H9 (cell line): Measurements from ENCODE around the gene PRKAG3. TPM values are rescaled to one million over a fixed set of nuclear protein-coding genes. Genes with fewer than 3 reads are reported as not detected.

Experiments used
- DNase-seq: peaks from one replicate; pipeline ENCODE4 v3.0.0-alpha.2; 2017
- H2AFZ ChIP-seq: one replicate; pipeline ENCODE4 v1.6.1; 2013; ENCODE audit warnings: mild to moderate bottlenecking, low read length, control low read depth, moderate library complexity
- H2AK5ac ChIP-seq: 2 replicates; pipeline ENCODE4 v1.6.1; 2013; ENCODE audit warnings: low read length, control low read depth, mixed read lengths; ENCODE audit not compliant: insufficient read length
- H2BK120ac ChIP-seq: one replicate; pipeline ENCODE4 v1.6.1; 2013; ENCODE audit warnings: low read depth, mild to moderate bottlenecking, low read length, control low read depth, inconsistent platforms; ENCODE audit not compliant: poor library complexity, severe bottlenecking
- H2BK12ac ChIP-seq: 2 replicates; pipeline ENCODE4 v1.6.1; 2013; ENCODE audit warnings: low read length, control low read depth, mixed read lengths, low read depth; ENCODE audit not compliant: insufficient read length
- H2BK15ac ChIP-seq: 2 replicates; pipeline ENCODE4 v1.6.1; 2013; ENCODE audit warnings: low read depth, low read length, control low read depth
- H2BK20ac ChIP-seq: one replicate; pipeline ENCODE4 v1.6.1; 2013; ENCODE audit warnings: low read depth, mild to moderate bottlenecking, low read length, control low read depth, inconsistent platforms; ENCODE audit not compliant: poor library complexity, severe bottlenecking
- H2BK5ac ChIP-seq: 2 replicates; pipeline ENCODE4 v1.6.1; 2013; ENCODE audit warnings: low read length, control low read depth, mixed read lengths; ENCODE audit not compliant: insufficient read length
- H3K14ac ChIP-seq: 2 replicates; pipeline ENCODE4 v1.6.1; 2013; ENCODE audit warnings: low read length, control low read depth; ENCODE audit not compliant: insufficient read depth
- H3K18ac ChIP-seq: 2 replicates; pipeline ENCODE4 v1.6.1; 2013; ENCODE audit warnings: low read depth, mild to moderate bottlenecking, mixed read lengths, low read length, control low read depth; ENCODE audit not compliant: insufficient read length
- H3K23ac ChIP-seq: 2 replicates; pipeline ENCODE4 v1.6.1; 2013; ENCODE audit warnings: low read length, control low read depth, mixed read lengths, low read depth; ENCODE audit not compliant: insufficient read length
- H3K23me2 ChIP-seq: 2 replicates; pipeline ENCODE4 v1.6.1; 2013; ENCODE audit warnings: low read depth, mild to moderate bottlenecking, mixed read lengths, low read length, control low read depth; ENCODE audit not compliant: insufficient read length, poor library complexity, severe bottlenecking
- H3K27ac ChIP-seq: 2 replicates; pipeline ENCODE4 v1.5.1; 2013; ENCODE audit warnings: low read length, control low read depth, mixed read lengths, low read depth; ENCODE audit not compliant: insufficient read length
- H3K27me3 ChIP-seq: 2 replicates; pipeline ENCODE4 v1.6.1; 2013; ENCODE audit warnings: low read length, control low read depth, inconsistent platforms; ENCODE audit not compliant: insufficient read depth
- H3K4ac ChIP-seq: 2 replicates; pipeline ENCODE4 v1.6.1; 2013; ENCODE audit warnings: low read depth, mild to moderate bottlenecking, control low read depth, inconsistent platforms, low read length, moderate library complexity
- H3K4me1 ChIP-seq: 2 replicates; pipeline ENCODE4 v1.6.1; 2013; ENCODE audit warnings: low read length, control low read depth, inconsistent platforms; ENCODE audit not compliant: insufficient read depth
- H3K4me2 ChIP-seq: 2 replicates; pipeline ENCODE4 v1.6.1; 2013; ENCODE audit warnings: low read length, control low read depth, mixed read lengths; ENCODE audit not compliant: insufficient read length, insufficient read depth
- H3K56ac ChIP-seq: 2 replicates; pipeline ENCODE4 v1.6.1; 2013; ENCODE audit warnings: low read depth, mild to moderate bottlenecking, mixed read lengths, low read length, control low read depth; ENCODE audit not compliant: insufficient read length
- H3K79me1 ChIP-seq: 2 replicates; pipeline ENCODE4 v1.6.1; 2013; ENCODE audit warnings: low read depth, mild to moderate bottlenecking, moderate library complexity, low read length, control low read depth, inconsistent platforms; ENCODE audit not compliant: insufficient read depth, poor library complexity, severe bottlenecking
- H3K79me2 ChIP-seq: 2 replicates; pipeline ENCODE4 v1.6.1; 2013; ENCODE audit warnings: low read length, control low read depth, inconsistent platforms; ENCODE audit not compliant: insufficient read depth
- H3K9ac ChIP-seq: 2 replicates; pipeline ENCODE4 v1.6.1; 2013; ENCODE audit warnings: low read length, control low read depth, mixed read lengths; ENCODE audit not compliant: insufficient read length; ENCODE audit errors: extremely low read depth
- H3K9me3 ChIP-seq: one replicate; pipeline ENCODE4 v1.6.1; 2013; ENCODE audit warnings: low read depth, low read length, inconsistent platforms; ENCODE audit not compliant: control insufficient read depth
- H3T11ph ChIP-seq: one replicate; pipeline ENCODE4 v1.6.1; 2013; ENCODE audit warnings: mild to moderate bottlenecking, low read length, control low read depth, inconsistent platforms
- H4K20me1 ChIP-seq: one replicate; pipeline ENCODE4 v1.6.1; 2013; ENCODE audit not compliant: control insufficient read depth, insufficient read length, insufficient read depth
- H4K5ac ChIP-seq: 2 replicates; pipeline ENCODE4 v1.6.1; 2013; ENCODE audit warnings: low read depth, mild to moderate bottlenecking, mixed read lengths, low read length, control low read depth; ENCODE audit not compliant: insufficient read length
- H4K8ac ChIP-seq: replicated peaks from 2 replicates; pipeline ENCODE4 v1.6.1; 2013; ENCODE audit warnings: low read length, control low read depth, mixed read lengths, low read depth; ENCODE audit not compliant: insufficient read length
- H4K91ac ChIP-seq: 2 replicates; pipeline ENCODE4 v1.6.1; 2013; ENCODE audit warnings: low read depth, mild to moderate bottlenecking, moderate library complexity, mixed read lengths, low read length, control low read depth; ENCODE audit not compliant: insufficient read length
- H3K27ac Mint-ChIP-seq, 3 experiments: 2 replicates in 2 of 3; 3 replicates in 1 of 3; pipeline ENCODE4 v1.8.0; 2020 to 2021; ENCODE audit warnings: mixed read lengths in 3 of 3, mild to moderate bottlenecking in 1 of 3, moderate library complexity in 1 of 3
- H3K27me3 Mint-ChIP-seq: 2 replicates; pipeline ENCODE4 v1.8.0; 2021; ENCODE audit warnings: low read depth, mild to moderate bottlenecking, moderate library complexity, mixed read lengths
- H3K36me3 Mint-ChIP-seq, 3 experiments: 2 replicates in 2 of 3; 3 replicates in 1 of 3; pipeline ENCODE4 v1.8.0; 2020 to 2021; ENCODE audit warnings: low read depth in 3 of 3, mixed read lengths in 3 of 3; ENCODE audit not compliant: insufficient read depth in 1 of 3
- H3K4me1 Mint-ChIP-seq, 2 experiments: 2 replicates each; pipeline ENCODE4 v1.8.0; 2020; ENCODE audit warnings: mixed read lengths in 2 of 2
- H3K4me3 Mint-ChIP-seq, 2 experiments: 2 replicates in 1 of 2; 3 replicates in 1 of 2; pipeline ENCODE4 v1.8.0; 2020 to 2021; ENCODE audit warnings: mild to moderate bottlenecking in 2 of 2, mixed read lengths in 2 of 2, moderate library complexity in 1 of 2
- H3K9me3 Mint-ChIP-seq, 2 experiments: 2 replicates in 1 of 2; 3 replicates in 1 of 2; pipeline ENCODE4 v1.8.0; 2020; ENCODE audit warnings: mild to moderate bottlenecking in 2 of 2, mixed read lengths in 2 of 2, moderate library complexity in 1 of 2
- CTCF ChIP-seq: fragments of 200-600 bp; sonication (generic); conservative IDR thresholded peaks from 3 replicates; pipeline ENCODE4 v1.8.0; 2021; ENCODE audit warnings: antibody characterized with exemption, mild to moderate bottlenecking
- WGBS: extraction: QIAGEN DNeasy Blood & Tissue Kit; methylation state at CpG from one replicate; pipeline ENCODE4 v1.1.7; 2013; ENCODE audit warnings: missing lambda C conversion rate, low lambda C conversion rate, mixed read lengths; ENCODE audit not compliant: insufficient read length; ENCODE audit errors: extremely low coverage; 5-methylcytosine and 5-hydroxymethylcytosine counted together
- total RNA-seq: library from RNA; stranded (reverse); gene quantifications from 2 replicates; pipeline ENCODE4 v1.2.1, GENCODE V29; 2021

PRKAG3 gene
- total RNA-seq, 1 experiment from 2014 or later, result not detected

- Histone ChIP-seq H3K18ac (no peak overlapping the region), H3K79me2 (no peaks in the 10 kb centered on the region), H3K27ac (no peak overlapping the region), H3K4ac (no peak overlapping the region), H3K9me3 (no peaks in the 10 kb centered on the region), H2BK20ac (no peak overlapping the region), H3K14ac (no peak overlapping the region), H3T11ph (no peak overlapping the region), H3K56ac (no peak overlapping the region), H4K8ac (no peak overlapping the region), H3K23me2 (no peaks in the 10 kb centered on the region), H2AK5ac (no peak overlapping the region), H4K5ac (no peak overlapping the region), H2BK5ac (no peak overlapping the region), H3K4me2 (no peak overlapping the region), H3K4me1 (peaks cover 3% of the 10 kb centered on the region; the same call in 1 of the 2 replicates), H3K27me3 (no peaks in the 10 kb centered on the region), H2BK12ac (no peak overlapping the region), H3K9ac (no peak overlapping the region), H2BK15ac (no peak overlapping the region), H4K20me1 (no peaks in the 10 kb centered on the region), H3K79me1 (no peaks in the 10 kb centered on the region), H3K23ac (no peak overlapping the region), H2AFZ (no peak overlapping the region), H2BK120ac (no peak overlapping the region), H4K91ac (no peak overlapping the region)
- no CpG with 5 or more reads among the region's 4 CpGs for WGBS
- peaks cover 15 to 16% of the 10 kb centered on the region in 2 experiments for H3K4me1 Mint-ChIP-seq
- peaks cover 5 to 15% (median 8%) of the 10 kb centered on the region in 3 experiments for H3K36me3 Mint-ChIP-seq
- H3K27me3 Mint-ChIP-seq, result no peaks in the 10 kb centered on the region
- no peak overlapping the region for H3K27ac Mint-ChIP-seq
- DNase-seq, result no peak
- no peak overlapping the region for H3K4me3 Mint-ChIP-seq
- TF ChIP-seq CTCF, result no peak
- H3K9me3 Mint-ChIP-seq, result peaks cover 12 to 16% of the 10 kb centered on the region in 2 experiments
These were observed 24.0 kb downstream of the PRKAG3 start for GRCh38 chr2:218807626-218808025.
